HepG2 (cell line): ENCODE results near the gene FBXO8. TPM values are rescaled to one million over a fixed set of nuclear protein-coding genes. Genes with fewer than 3 reads are reported as not detected.

Experiments
- ATAC-seq: fragments of 200-7000 bp; cut with Tn5 transposase; 3 replicates; pipeline ENCODE4 v1.9.1; 2020; ENCODE audit warnings: mild to moderate bottlenecking, moderate library complexity
- BruUV-seq: library from RNA; stranded (reverse); fragments of 400-500 nt; replicated peaks from 2 replicates; lab custom pipeline; 2021; lab: Mats Ljungman, UMichigan
- CTCF ChIA-PET: fragments of 300-600 bp; formaldehyde crosslinking; extraction: SDS; loops from one replicate; lab custom pipeline; 2021; ENCODE audit warnings: low total read pairs, inconsistent platforms, low intra/inter-chr PET ratio; lab: Yijun Ruan, JAX
- POLR2A ChIA-PET: fragments of 350-600 bp; sonication (Branson Sonifier 250); formaldehyde crosslinking; loops from one replicate; lab custom pipeline; 2020; ENCODE audit warnings: antibody characterized with exemption, inconsistent platforms; lab: Yijun Ruan, JAX
- DNase-seq: peaks from one replicate; pipeline ENCODE4 v3.0.0-alpha.2; 2015; ENCODE audit warnings: low spot score
- FAIRE-seq: peaks from 3 replicates; lab custom pipeline; 2011; peaks lifted over from hg19 to GRCh38; lab: Jason Lieb, UNC
- H2AFZ ChIP-seq: one replicate; pipeline ENCODE4 v1.6.1; 2011; ENCODE audit warnings: low read length, inconsistent platforms
- H3K27ac ChIP-seq: fragments of 300-600 bp; 3 replicates; pipeline ENCODE4 v1.8.0; 2011; ENCODE audit warnings: mixed run types, mild to moderate bottlenecking, mixed read lengths, low read length, inconsistent platforms; ENCODE audit not compliant: insufficient read depth; ENCODE audit errors: extremely low read length
- H3K27me3 ChIP-seq, 2 experiments: fragments of 200-600 bp in 1 of 2; 2 replicates in 1 of 2; 3 replicates in 1 of 2; pipeline versions ENCODE4 v1.6.0 to v1.8.0; 2011; ENCODE audit warnings: low read length in 2 of 2, mild to moderate bottlenecking in 2 of 2, moderate library complexity in 2 of 2, inconsistent platforms in 1 of 2; ENCODE audit not compliant: insufficient read depth in 2 of 2, control insufficient read depth in 1 of 2
- H3K36me3 ChIP-seq, 2 experiments: fragments of 200-600 bp in 1 of 2; replicated peaks in 1 of 2; 2 replicates in 1 of 2; 3 replicates in 1 of 2; pipeline versions ENCODE4 v1.5.1 to v1.8.0; 2011; ENCODE audit warnings: low read length in 2 of 2, inconsistent platforms in 1 of 2; ENCODE audit not compliant: insufficient read depth in 2 of 2, control insufficient read depth in 1 of 2
- H3K4me1 ChIP-seq: 2 replicates; pipeline ENCODE4 v1.5.1; 2012; ENCODE audit warnings: low read length, inconsistent platforms; ENCODE audit not compliant: insufficient read depth
- H3K4me2 ChIP-seq: 2 replicates; pipeline ENCODE4 v1.6.0; 2011; ENCODE audit warnings: low read depth, low read length, inconsistent platforms
- H3K4me3 ChIP-seq, 3 experiments: fragments of 200-600 bp in 1 of 3; sonication (generic), shearing (Covaris generic) in 1 of 3; replicated peaks in 1 of 3; 2 replicates each; pipeline ENCODE4 v1.5.1; 2011 to 2016; ENCODE audit warnings: low read length in 3 of 3, inconsistent platforms in 2 of 3, low read depth in 2 of 3, mild to moderate bottlenecking in 2 of 3, control low read depth in 1 of 3, mixed read lengths in 1 of 3; ENCODE audit not compliant: insufficient read depth in 1 of 3
- H3K79me2 ChIP-seq: one replicate; pipeline ENCODE4 v1.6.1; 2011; ENCODE audit warnings: low read length, inconsistent platforms; ENCODE audit not compliant: insufficient read depth
- H3K9ac ChIP-seq: 2 replicates; pipeline ENCODE4 v1.6.0; 2011; ENCODE audit warnings: mild to moderate bottlenecking, low read depth, low read length, inconsistent platforms; ENCODE audit not compliant: insufficient read depth
- H3K9me3 ChIP-seq: 2 replicates; pipeline ENCODE4 v1.5.1; 2012; ENCODE audit warnings: mild to moderate bottlenecking, low read length
- H4K20me1 ChIP-seq: 2 replicates; pipeline ENCODE4 v1.6.0; 2011; ENCODE audit warnings: inconsistent platforms, mild to moderate bottlenecking, low read length, moderate library complexity; ENCODE audit not compliant: insufficient read depth
- ZBTB8A ChIP-seq: sonication (generic); formaldehyde crosslinking; IDR thresholded peaks from 2 replicates; pipeline ENCODE4 v1.4.0; 2020; ENCODE audit warnings: mild to moderate bottlenecking, low read depth, missing genetic modification reagents, borderline replicate concordance
- WGBS: methylation state at CpG from one replicate; pipeline ENCODE4 v1.1.6; 2017; ENCODE audit warnings: low lambda C conversion rate; 5-methylcytosine and 5-hydroxymethylcytosine counted together
- in situ Hi-C: cut with HindIII; loops from 2 replicates; pipeline ENCODE4 v1.10.0; 2017; ENCODE audit warnings: low pct_unique_long_range_greater_than_20kb; ENCODE audit not compliant: extremely low pct_ligation_motif_present
- intact Hi-C: fragments of 100-400 bp; cut with micrococcal nuclease; formaldehyde crosslinking; loops from one replicate; pipeline ENCODE4 v1.10.0; 2022; ENCODE audit not compliant: unreplicated experiment
- polyA plus RNA-seq, 8 experiments: library from polyadenylated mRNA; depleted of rRNA in 3 of 8; stranded (reverse) in 7 of 8; unstranded in 1 of 8; fragments of >200 nt; fragmentation: Illumina TruSeq in 4 of 8; extraction: Trizol in 4 of 8; gene quantifications; 2 replicates each; pipeline versions ENCODE4 v1.2.1 to v1.2.3, GENCODE V29; 2011 to 2016; ENCODE audit warnings: low read depth in 4 of 8, missing spikeins in 1 of 8, mixed read lengths in 1 of 8; ENCODE audit not compliant: insufficient read depth in 1 of 8
- total RNA-seq, 5 experiments: library from RNA; depleted of rRNA; stranded (reverse); fragments of >200 nt; fragmentation: Illumina TruSeq; extraction: Trizol; gene quantifications; 2 replicates each; pipeline ENCODE4 v1.2.3, GENCODE V29; 2016; ENCODE audit warnings: low read depth in 1 of 5
- TF ChIP-seq, protein P1 (sequence below): IDR thresholded peaks from 2 replicates; pipeline ENCODE4 v1.6.1; 2016
- TF ChIP-seq, protein P2 (sequence below): fragments of 450-650 bp; IDR thresholded peaks from 2 replicates; pipeline ENCODE4 v1.6.1; 2016

Gene FBXO8
- total and polyA plus RNA-seq, 2 of the 13 experiments (the other 11 are each of a cell fraction or from before 2014, with no cell fraction given): 11.7 to 15.2 TPM

DNA sequence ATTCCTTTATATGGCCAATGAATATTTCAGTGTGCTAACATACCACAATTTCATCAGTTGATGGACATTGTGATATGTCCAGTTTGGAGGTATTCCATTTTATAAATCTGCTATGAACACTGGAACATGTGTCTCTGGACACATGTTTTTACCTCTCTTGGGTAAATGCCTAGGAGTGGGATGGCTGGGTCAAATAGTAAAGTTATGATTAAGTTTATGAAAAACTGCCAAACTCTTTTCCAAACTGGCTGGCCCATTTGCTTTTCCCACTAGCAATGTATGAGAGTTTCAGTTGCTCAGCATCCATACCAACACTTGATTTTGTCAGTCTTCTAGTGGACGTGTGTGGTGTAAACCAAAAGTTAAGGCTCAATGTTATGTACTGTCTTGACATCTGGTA is 40.8 kb upstream of the FBXO8 start:
- no peak for ATAC-seq
- no peaks in the 10 kb centered on the region for H3K9me3 ChIP-seq
- H3K9ac ChIP-seq: no peak overlapping the region
- intact Hi-C loops: no loop called here
- ChIA-PET POLR2A (no interaction called here), CTCF (no interaction called here)
- no peak overlapping the region for H3K4me2 ChIP-seq
- 57% methylated on average over 1 of the region's 1 CpG for WGBS
- no peaks in the 10 kb centered on the region for H3K79me2 ChIP-seq
- no peaks in the 10 kb centered on the region for H3K27me3 ChIP-seq
- no peaks in the 10 kb centered on the region for H4K20me1 ChIP-seq
- no peaks in the 10 kb centered on the region for H3K4me1 ChIP-seq
- DNase-seq: no peak
- in situ Hi-C loops: loop anchor here (5.0 kb wide), 1 partner anchor 97 kb away; no protein-coding TSS in a partner anchor
- H3K36me3 ChIP-seq: no peaks in the 10 kb centered on the region
- H3K4me3 ChIP-seq: no peak overlapping the region
- TF ChIP-seq, protein P1, sequence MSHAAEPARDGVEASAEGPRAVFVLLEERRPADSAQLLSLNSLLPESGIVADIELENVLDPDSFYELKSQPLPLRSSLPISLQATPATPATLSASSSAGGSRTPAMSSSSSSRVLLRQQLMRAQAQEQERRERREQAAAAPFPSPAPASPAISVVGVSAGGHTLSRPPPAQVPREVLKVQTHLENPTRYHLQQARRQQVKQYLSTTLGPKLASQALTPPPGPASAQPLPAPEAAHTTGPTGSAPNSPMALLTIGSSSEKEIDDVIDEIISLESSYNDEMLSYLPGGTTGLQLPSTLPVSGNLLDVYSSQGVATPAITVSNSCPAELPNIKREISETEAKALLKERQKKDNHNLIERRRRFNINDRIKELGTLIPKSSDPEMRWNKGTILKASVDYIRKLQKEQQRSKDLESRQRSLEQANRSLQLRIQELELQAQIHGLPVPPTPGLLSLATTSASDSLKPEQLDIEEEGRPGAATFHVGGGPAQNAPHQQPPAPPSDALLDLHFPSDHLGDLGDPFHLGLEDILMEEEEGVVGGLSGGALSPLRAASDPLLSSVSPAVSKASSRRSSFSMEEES: no peak
- TF ChIP-seq, protein P2, sequence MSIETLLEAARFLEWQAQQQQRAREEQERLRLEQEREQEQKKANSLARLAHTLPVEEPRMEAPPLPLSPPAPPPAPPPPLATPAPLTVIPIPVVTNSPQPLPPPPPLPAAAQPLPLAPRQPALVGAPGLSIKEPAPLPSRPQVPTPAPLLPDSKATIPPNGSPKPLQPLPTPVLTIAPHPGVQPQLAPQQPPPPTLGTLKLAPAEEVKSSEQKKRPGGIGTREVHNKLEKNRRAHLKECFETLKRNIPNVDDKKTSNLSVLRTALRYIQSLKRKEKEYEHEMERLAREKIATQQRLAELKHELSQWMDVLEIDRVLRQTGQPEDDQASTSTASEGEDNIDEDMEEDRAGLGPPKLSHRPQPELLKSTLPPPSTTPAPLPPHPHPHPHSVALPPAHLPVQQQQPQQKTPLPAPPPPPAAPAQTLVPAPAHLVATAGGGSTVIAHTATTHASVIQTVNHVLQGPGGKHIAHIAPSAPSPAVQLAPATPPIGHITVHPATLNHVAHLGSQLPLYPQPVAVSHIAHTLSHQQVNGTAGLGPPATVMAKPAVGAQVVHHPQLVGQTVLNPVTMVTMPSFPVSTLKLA: peak; percentile 31; the same call in 1 of the 2 replicates
- no peak overlapping the region for H3K27ac ChIP-seq
- no peak for FAIRE-seq
- BruUV-seq: no TSS peak
- no peak overlapping the region for H2AFZ ChIP-seq

DNA sequence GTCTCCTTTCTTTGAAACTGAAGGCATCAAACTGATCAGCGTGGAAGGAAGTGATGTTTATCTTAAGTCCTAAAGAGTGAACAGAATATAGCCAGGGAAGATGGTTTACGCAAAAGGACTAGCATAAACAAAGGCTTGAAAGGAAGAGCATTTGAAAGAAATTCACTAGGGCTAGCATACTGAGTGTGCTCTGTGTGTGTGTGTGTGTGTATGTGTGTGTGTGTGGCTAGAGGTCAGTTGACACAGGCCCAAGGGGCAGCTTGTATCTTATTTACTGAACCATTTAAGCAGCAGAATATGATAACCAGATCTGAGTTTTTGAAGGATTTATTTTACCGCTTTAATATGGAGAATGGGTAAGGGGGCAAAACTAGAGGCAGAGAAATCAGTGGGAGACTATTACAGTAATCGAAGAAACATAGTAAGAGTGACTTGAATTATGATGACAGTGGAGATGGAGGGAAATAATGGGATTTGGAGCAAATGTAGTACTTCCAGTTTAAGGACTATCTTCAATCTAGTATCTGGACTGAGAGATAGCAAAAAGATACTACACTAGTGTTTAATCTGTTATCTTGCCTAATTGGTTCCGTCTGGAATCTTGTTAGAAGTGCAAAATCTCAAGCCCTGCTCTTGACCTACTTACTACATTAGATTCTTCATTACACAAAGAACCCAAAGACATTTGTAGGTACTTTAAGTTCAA is 37.2 kb upstream of the FBXO8 start:
- Histone ChIP-seq H2AFZ (no peak overlapping the region), H3K27me3 (no peaks in the 10 kb centered on the region), H4K20me1 (no peaks in the 10 kb centered on the region), H3K4me1 (no peaks in the 10 kb centered on the region), H3K79me2 (no peaks in the 10 kb centered on the region), H3K27ac (no peak overlapping the region), H3K9ac (no peak overlapping the region), H3K9me3 (no peaks in the 10 kb centered on the region), H3K4me3 (no peak overlapping the region)
- no peak for ATAC-seq
- ChIA-PET POLR2A (no interaction called here), CTCF (no interaction called here)
- intact Hi-C loops (no loop called here), in situ Hi-C loops (loop anchor here (5.0 kb wide), 1 partner anchor 93 kb away; no protein-coding TSS in a partner anchor)
- TF ChIP-seq ZBTB8A (CRISPR knock-in tag): no peak
- TF ChIP-seq, all 625 proteins: peak for 0
- FAIRE-seq (no peak), DNase-seq (no peak)
- no peak overlapping the region for H3K4me2 ChIP-seq
- 69% methylated on average over 5 of the region's 5 CpGs for WGBS
- H3K36me3 ChIP-seq: peaks cover 2 to 3% of the 10 kb centered on the region in 2 experiments; a peak in 3 of 5 replicates
- no TSS peak for BruUV-seq
